Stimulated activated CD8-positive, alpha-beta memory T cell treated with anti-CD3 and anti-CD28 coated beads, Interleukin-2, amount 100 ng/mL, for 1 hour (primary cell): Measurements from ENCODE around the gene SOX4.

Source experiments
- DNase-seq, 2 donors: peaks; one replicate each; pipeline ENCODE4 v3.0.0-alpha.2; 2020; ENCODE audit warnings: low read depth in 2 of 2

SOX4 gene

GRCh38 chr6:21593927-21594415, 420 bp downstream of the SOX4 start:
- no peak for DNase-seq

GRCh38 chr6:21594416-21595281, 1.1 kb downstream of the SOX4 start:
- no peak for DNase-seq

- DNase-seq: no peak
These were observed 2.0 kb downstream of the SOX4 start for GRCh38 chr6:21595285-21596144.

GRCh38 chr6:21596145-21596948, 2.8 kb downstream of the SOX4 start:
- no peak for DNase-seq

- no peak for DNase-seq
These were observed 3.6 kb downstream of the SOX4 start for GRCh38 chr6:21596949-21597682.

GRCh38 chr6:21597801-21598673, 4.5 kb downstream of the SOX4 start:
- no peak for DNase-seq

GRCh38 chr6:21598674-21599023, 5.1 kb downstream of the SOX4 start:
- no peak for DNase-seq

- DNase-seq: no peak
These were observed 5.6 kb downstream of the SOX4 start for GRCh38 chr6:21599051-21599696.

GRCh38 chr6:21601339-21601923, 7.9 kb downstream of the SOX4 start:
- no peak for DNase-seq

- DNase-seq: no peak
These were observed 8.4 kb downstream of the SOX4 start for GRCh38 chr6:21601932-21602390.

GRCh38 chr6:21603082-21603952, 9.8 kb downstream of the SOX4 start:
- no peak for DNase-seq

- DNase-seq: no peak
These were observed 10.5 kb downstream of the SOX4 start for GRCh38 chr6:21604081-21604480.

GRCh38 chr6:21605166-21605565, 11.6 kb downstream of the SOX4 start:
- no peak for DNase-seq

- no peak for DNase-seq
These were observed 15.1 kb downstream of the SOX4 start for GRCh38 chr6:21608601-21609000.

GRCh38 chr6:21609881-21610329, 16.4 kb downstream of the SOX4 start:
- no peak for DNase-seq

GRCh38 chr6:21610341-21610740, 16.8 kb downstream of the SOX4 start:
- DNase-seq: no peak

GRCh38 chr6:21611485-21611884, 17.9 kb downstream of the SOX4 start:
- no peak for DNase-seq
